ENCODE measurements around the gene PIK3CG. TPM values are rescaled to one million over a fixed set of nuclear protein-coding genes. Genes with fewer than 3 reads are reported as not detected.
"Not testable (repeated sequence)": the region's sequence is repeated elsewhere in the genome, so short reads cannot be mapped to it uniquely, and the experiment has no call there.

PIK3CG gene
- total RNA-seq, 5 donors from 2014 or later (not counting 1 experiment from before 2014, with no cell fraction given) = 27.8 to 33.7 (median 28.4) TPM

- H3K36me3 ChIP-seq (ENCODE audit: control insufficient read depth in 2 of 2, extremely low read depth in 1 of 2, insufficient read depth in 1 of 2, low read length in 1 of 2); ATAC-seq (replicated peaks in 1 of 4); H3K36me3 Mint-ChIP-seq; H3K4me1 ChIP-seq (ENCODE audit: control insufficient read depth in 1 of 2, extremely low read depth in 1 of 2, insufficient read depth in 2 of 2, low read length in 2 of 2); H3K9me3 Mint-ChIP-seq; H3K4me3 ChIP-seq (ENCODE audit: control insufficient read depth in 1 of 2, extremely low read depth in 1 of 2, low read length in 1 of 2); CTCF ChIA-PET; H3K4me3 Mint-ChIP-seq; DNase-seq; H3K27me3 Mint-ChIP-seq; H3K4me1 Mint-ChIP-seq; H3K27me3 ChIP-seq (replicated peaks in 1 of 2; ENCODE audit: control insufficient read depth in 2 of 2, extremely low read depth in 1 of 2, insufficient read depth in 2 of 2, low read length in 1 of 2); POLR2A ChIA-PET; H3K9me3 ChIP-seq; H3K27ac Mint-ChIP-seq; H3K27ac ChIP-seq (ENCODE audit: low read length): not testable (repeated sequence)
- WGBS (ENCODE audit: insufficient coverage) = no CpG with 5 or more reads among the region's 7 CpGs
These were observed 73.0 kb downstream of the PIK3CG start for GRCh38 chr7:106938122-106938521.

- no CpG with 5 or more reads among the region's 5 CpGs for WGBS (ENCODE audit: insufficient coverage)
- no peak for DNase-seq
- Mint-ChIP-seq H3K9me3 (peaks cover 0 to 8% (median 0%) of the 10 kb centered on the region in 3 donors), H3K4me1 (no peaks in the 10 kb centered on the region), H3K4me3 (no peak overlapping the region), H3K27ac (no peak overlapping the region), H3K27me3 (no peaks in the 10 kb centered on the region), H3K36me3 (no peaks in the 10 kb centered on the region)
- POLR2A ChIA-PET = no interaction called here
- no peak for ATAC-seq (replicated peaks in 1 of 4)
- Histone ChIP-seq H3K27ac (ENCODE audit: low read length) (no peak overlapping the region), H3K4me3 (ENCODE audit: control insufficient read depth in 1 of 2, extremely low read depth in 1 of 2, low read length in 1 of 2) (no peak overlapping the region), H3K4me1 (ENCODE audit: control insufficient read depth in 1 of 2, extremely low read depth in 1 of 2, insufficient read depth in 2 of 2, low read length in 2 of 2) (no peaks in the 10 kb centered on the region), H3K27me3 (replicated peaks in 1 of 2; ENCODE audit: control insufficient read depth in 2 of 2, extremely low read depth in 1 of 2, insufficient read depth in 2 of 2, low read length in 1 of 2) (no peaks in the 10 kb centered on the region), H3K36me3 (ENCODE audit: control insufficient read depth in 2 of 2, extremely low read depth in 1 of 2, insufficient read depth in 1 of 2, low read length in 1 of 2) (no peaks in the 10 kb centered on the region), H3K9me3 (no peaks in the 10 kb centered on the region)
- CTCF ChIA-PET = no interaction called here
These were observed 73.7 kb downstream of the PIK3CG start for GRCh38 chr7:106938803-106939202.

GRCh38 chr7:106944035-106944665 lies 79.1 kb downstream of the PIK3CG start:
- no peak overlapping the region for H3K4me3 Mint-ChIP-seq

GRCh38 chr7:106947244-106947728 lies 82.2 kb downstream of the PIK3CG start:
- DNase-seq = peak in 21 of 35 experiments; percentile 2 to 62 (median 11)
- Mint-ChIP-seq H3K4me1 (no peaks in the 10 kb centered on the region), H3K27ac (no peak overlapping the region), H3K4me3 (no peak overlapping the region), H3K9me3 (no peaks in the 10 kb centered on the region), H3K27me3 (peaks cover 4 to 7% of the 10 kb centered on the region in 2 donors), H3K36me3 (no peaks in the 10 kb centered on the region)
- Histone ChIP-seq H3K4me3 (ENCODE audit: control insufficient read depth in 1 of 2, extremely low read depth in 1 of 2, low read length in 1 of 2) (no peak overlapping the region), H3K36me3 (ENCODE audit: control insufficient read depth in 2 of 2, extremely low read depth in 1 of 2, insufficient read depth in 1 of 2, low read length in 1 of 2) (no peaks in the 10 kb centered on the region), H3K27me3 (replicated peaks in 1 of 2; ENCODE audit: control insufficient read depth in 2 of 2, extremely low read depth in 1 of 2, insufficient read depth in 2 of 2, low read length in 1 of 2) (peaks cover 0 to 2% of the 10 kb centered on the region in 2 experiments), H3K27ac (ENCODE audit: low read length) (no peak overlapping the region), H3K9me3 (no peaks in the 10 kb centered on the region), H3K4me1 (ENCODE audit: control insufficient read depth in 1 of 2, extremely low read depth in 1 of 2, insufficient read depth in 2 of 2, low read length in 2 of 2) (no peaks in the 10 kb centered on the region)
- WGBS (ENCODE audit: insufficient coverage) = no CpG with 5 or more reads among the region's 1 CpG
- peak in 3 of 4 experiments; percentile 27 to 66 (median 47) for ATAC-seq (replicated peaks in 1 of 4)
- ChIA-PET POLR2A (interaction anchor here in 1 of 2 donors (0.8 kb wide), 1 partner anchor 285 kb away, joined by 7 read pairs; no protein-coding TSS in a partner anchor), CTCF (interaction anchor here (0.6 to 3.0 kb wide), 11 partner anchors 29 to 376 kb away, joined by 3 to 18 read pairs (median 4); no protein-coding TSS in a partner anchor)

More at GRCh38 chr7:106944035-106944665, 79.1 kb downstream of the PIK3CG start:
- H3K27me3 ChIP-seq (replicated peaks in 1 of 2; ENCODE audit: control insufficient read depth in 2 of 2, extremely low read depth in 1 of 2, insufficient read depth in 2 of 2, low read length in 1 of 2) = peaks cover 0 to 2% of the 10 kb centered on the region in 2 experiments
- Mint-ChIP-seq H3K27me3 (peaks cover 0 to 2% of the 10 kb centered on the region in 2 donors), H3K4me1 (no peaks in the 10 kb centered on the region), H3K27ac (no peak overlapping the region), H3K9me3 (no peaks in the 10 kb centered on the region), H3K36me3 (no peaks in the 10 kb centered on the region)
- POLR2A ChIA-PET = no interaction called here
- H3K36me3 ChIP-seq (ENCODE audit: control insufficient read depth in 2 of 2, extremely low read depth in 1 of 2, insufficient read depth in 1 of 2, low read length in 1 of 2) = no peaks in the 10 kb centered on the region
- H3K4me3 ChIP-seq (ENCODE audit: control insufficient read depth in 1 of 2, extremely low read depth in 1 of 2, low read length in 1 of 2) = no peak overlapping the region
- H3K27ac ChIP-seq (ENCODE audit: low read length) = no peak overlapping the region
- H3K9me3 ChIP-seq = no peaks in the 10 kb centered on the region
- DNase-seq (no peak), ATAC-seq (replicated peaks in 1 of 4) (no peak)
- 95% methylated on average over 9 of the region's 9 CpGs for WGBS (ENCODE audit: insufficient coverage)
- H3K4me1 ChIP-seq (ENCODE audit: control insufficient read depth in 1 of 2, extremely low read depth in 1 of 2, insufficient read depth in 2 of 2, low read length in 2 of 2) = no peaks in the 10 kb centered on the region
- CTCF ChIA-PET = interaction anchor here in 1 of 2 donors (0.6 kb wide), 1 partner anchor 1622 kb away, joined by 3 read pairs; no protein-coding TSS in a partner anchor

GRCh38 chr7:106952001-106952657 lies 87.0 kb downstream of the PIK3CG start:
- H3K36me3 Mint-ChIP-seq = no peaks in the 10 kb centered on the region
- Histone ChIP-seq H3K27me3 (replicated peaks in 1 of 2; ENCODE audit: control insufficient read depth in 2 of 2, extremely low read depth in 1 of 2, insufficient read depth in 2 of 2, low read length in 1 of 2) (no peaks in the 10 kb centered on the region), H3K4me3 (ENCODE audit: control insufficient read depth in 1 of 2, extremely low read depth in 1 of 2, low read length in 1 of 2) (no peak overlapping the region), H3K9me3 (no peaks in the 10 kb centered on the region), H3K27ac (ENCODE audit: low read length) (no peak overlapping the region), H3K4me1 (ENCODE audit: control insufficient read depth in 1 of 2, extremely low read depth in 1 of 2, insufficient read depth in 2 of 2, low read length in 2 of 2) (no peaks in the 10 kb centered on the region), H3K36me3 (ENCODE audit: control insufficient read depth in 2 of 2, extremely low read depth in 1 of 2, insufficient read depth in 1 of 2, low read length in 1 of 2) (no peaks in the 10 kb centered on the region)
- no peak for DNase-seq
- no peak overlapping the region for H3K27ac Mint-ChIP-seq
- H3K27me3 Mint-ChIP-seq = peaks cover 4 to 7% of the 10 kb centered on the region in 2 donors
- ChIA-PET POLR2A (no interaction called here), CTCF (no interaction called here)
- H3K9me3 Mint-ChIP-seq = no peaks in the 10 kb centered on the region
- ATAC-seq (replicated peaks in 1 of 4) = no peak
- 83% methylated on average over 5 of the region's 7 CpGs for whole genome bisulfite sequencing (ENCODE audit: insufficient coverage)
- H3K4me3 Mint-ChIP-seq = no peak overlapping the region
- H3K4me1 Mint-ChIP-seq = no peaks in the 10 kb centered on the region

GRCh38 chr7:106952658-106953231 lies 87.7 kb downstream of the PIK3CG start:
- no peaks in the 10 kb centered on the region for H3K36me3 Mint-ChIP-seq
- H3K27me3 Mint-ChIP-seq = peaks cover 4 to 7% of the 10 kb centered on the region in 2 donors
- no peak overlapping the region for H3K27ac Mint-ChIP-seq
- ChIA-PET CTCF (no interaction called here), POLR2A (no interaction called here)
- Histone ChIP-seq H3K36me3 (ENCODE audit: control insufficient read depth in 2 of 2, extremely low read depth in 1 of 2, insufficient read depth in 1 of 2, low read length in 1 of 2) (no peaks in the 10 kb centered on the region), H3K9me3 (no peaks in the 10 kb centered on the region), H3K27me3 (replicated peaks in 1 of 2; ENCODE audit: control insufficient read depth in 2 of 2, extremely low read depth in 1 of 2, insufficient read depth in 2 of 2, low read length in 1 of 2) (no peaks in the 10 kb centered on the region), H3K27ac (ENCODE audit: low read length) (no peak overlapping the region), H3K4me1 (ENCODE audit: control insufficient read depth in 1 of 2, extremely low read depth in 1 of 2, insufficient read depth in 2 of 2, low read length in 2 of 2) (no peaks in the 10 kb centered on the region), H3K4me3 (ENCODE audit: control insufficient read depth in 1 of 2, extremely low read depth in 1 of 2, low read length in 1 of 2) (no peak overlapping the region)
- no peak for ATAC-seq (replicated peaks in 1 of 4)
- WGBS (ENCODE audit: insufficient coverage) = 13% methylated on average over 1 of the region's 5 CpGs
- H3K4me3 Mint-ChIP-seq = no peak overlapping the region
- H3K9me3 Mint-ChIP-seq = no peaks in the 10 kb centered on the region
- no peaks in the 10 kb centered on the region for H3K4me1 Mint-ChIP-seq
- no peak for DNase-seq

Measured in T-cell (primary cell).